GM06990 (cell line): ENCODE data around the gene MYO3A.
"Not testable (repeated sequence)": the region's sequence is repeated elsewhere in the genome, so short reads cannot be mapped to it uniquely, and the experiment has no call there.

Experiments used
- DNase-seq: peaks from one replicate; pipeline ENCODE4 v3.0.0-alpha.2; 2011; ENCODE audit not compliant: insufficient read length; ENCODE audit errors: extremely low read depth
- H3K27me3 ChIP-seq: replicated peaks from 2 replicates; pipeline ENCODE4 v1.6.0; 2011; ENCODE audit warnings: low read length; ENCODE audit not compliant: control insufficient read depth, insufficient read depth
- H3K36me3 ChIP-seq: 2 replicates; pipeline ENCODE4 v1.5.1; 2011; ENCODE audit warnings: low read length; ENCODE audit not compliant: control insufficient read depth, insufficient read depth
- H3K4me3 ChIP-seq: replicated peaks from 2 replicates; pipeline ENCODE4 v1.5.1; 2011; ENCODE audit warnings: low read depth, mild to moderate bottlenecking, control low read depth, low read length
- TF ChIP-seq, protein P1 (sequence below): IDR thresholded peaks from 2 replicates; pipeline ENCODE4 v1.5.1; 2011; ENCODE audit warnings: low read length, control low read depth, mild to moderate bottlenecking, inconsistent platforms; ENCODE audit not compliant: insufficient read depth, poor library complexity, severe bottlenecking

Gene MYO3A

GRCh38 chr10:25982107-25982506 lies 48.1 kb downstream of the MYO3A start:
- H3K4me3 ChIP-seq = no peak overlapping the region
- TF ChIP-seq, protein P1, sequence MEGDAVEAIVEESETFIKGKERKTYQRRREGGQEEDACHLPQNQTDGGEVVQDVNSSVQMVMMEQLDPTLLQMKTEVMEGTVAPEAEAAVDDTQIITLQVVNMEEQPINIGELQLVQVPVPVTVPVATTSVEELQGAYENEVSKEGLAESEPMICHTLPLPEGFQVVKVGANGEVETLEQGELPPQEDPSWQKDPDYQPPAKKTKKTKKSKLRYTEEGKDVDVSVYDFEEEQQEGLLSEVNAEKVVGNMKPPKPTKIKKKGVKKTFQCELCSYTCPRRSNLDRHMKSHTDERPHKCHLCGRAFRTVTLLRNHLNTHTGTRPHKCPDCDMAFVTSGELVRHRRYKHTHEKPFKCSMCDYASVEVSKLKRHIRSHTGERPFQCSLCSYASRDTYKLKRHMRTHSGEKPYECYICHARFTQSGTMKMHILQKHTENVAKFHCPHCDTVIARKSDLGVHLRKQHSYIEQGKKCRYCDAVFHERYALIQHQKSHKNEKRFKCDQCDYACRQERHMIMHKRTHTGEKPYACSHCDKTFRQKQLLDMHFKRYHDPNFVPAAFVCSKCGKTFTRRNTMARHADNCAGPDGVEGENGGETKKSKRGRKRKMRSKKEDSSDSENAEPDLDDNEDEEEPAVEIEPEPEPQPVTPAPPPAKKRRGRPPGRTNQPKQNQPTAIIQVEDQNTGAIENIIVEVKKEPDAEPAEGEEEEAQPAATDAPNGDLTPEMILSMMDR = peak; percentile 21
- H3K36me3 ChIP-seq = no peaks in the 10 kb centered on the region
- no peak for DNase-seq
- H3K27me3 ChIP-seq = no peaks in the 10 kb centered on the region

DNA sequence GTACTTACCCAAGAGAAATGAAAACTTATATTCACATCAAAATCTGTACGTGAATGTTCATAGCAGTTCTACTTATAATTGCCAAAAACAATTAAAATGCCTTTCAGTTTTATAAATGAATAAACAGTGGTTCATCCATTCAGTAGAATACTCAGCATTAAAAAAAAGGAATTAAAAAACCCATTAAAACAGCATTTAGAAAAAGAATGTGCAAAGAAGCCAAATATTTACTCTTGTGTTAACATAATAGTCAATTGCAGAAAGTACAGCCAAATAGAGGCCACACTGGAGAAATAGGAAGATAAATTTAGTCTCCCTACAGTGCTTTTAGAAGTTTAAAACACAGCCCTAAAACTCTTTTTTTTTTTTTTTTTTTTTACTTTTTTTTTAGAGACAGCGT lies 54.6 kb downstream of the MYO3A start:
- TF ChIP-seq, protein P1 = no peak
- Histone ChIP-seq H3K27me3 (no peaks in the 10 kb centered on the region), H3K4me3 (no peak overlapping the region), H3K36me3 (no peaks in the 10 kb centered on the region)
- DNase-seq = no peak

DNA sequence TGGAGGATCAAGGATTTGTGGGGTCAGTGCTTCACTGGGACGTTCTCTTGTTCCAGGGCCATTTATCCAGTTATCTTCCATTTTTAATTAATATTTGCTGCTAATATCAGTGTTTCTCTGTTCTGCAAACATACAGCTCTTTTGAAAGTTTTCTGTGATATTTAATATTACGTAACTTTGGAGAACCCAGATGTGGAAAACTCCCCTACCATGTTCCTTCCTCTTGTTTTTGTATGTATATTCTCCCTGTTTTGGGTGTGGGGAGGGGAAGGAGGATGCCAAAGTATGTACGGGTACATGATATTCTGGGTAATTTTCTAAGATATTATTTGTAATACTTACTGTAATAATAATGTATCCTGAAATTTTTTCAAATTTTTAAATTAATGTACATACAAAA lies 55.9 kb downstream of the MYO3A start:
- TF ChIP-seq, protein P1 = no peak
- Histone ChIP-seq H3K4me3 (no peak overlapping the region), H3K27me3 (no peaks in the 10 kb centered on the region), H3K36me3 (no peaks in the 10 kb centered on the region)
- DNase-seq = no peak

- TF ChIP-seq, protein P1 = no peak
- no peak for DNase-seq
- Histone ChIP-seq H3K36me3 (no peaks in the 10 kb centered on the region), H3K4me3 (no peak overlapping the region), H3K27me3 (no peaks in the 10 kb centered on the region)
Observed at GRCh38 chr10:25999295-25999981, 65.4 kb downstream of the MYO3A start.

GRCh38 chr10:26000971-26001370 lies 66.9 kb downstream of the MYO3A start:
- DNase-seq = no peak

GRCh38 chr10:26002466-26002865 lies 68.4 kb downstream of the MYO3A start:
- H3K36me3 ChIP-seq, H3K27me3 ChIP-seq, H3K4me3 ChIP-seq, DNase-seq: not testable (repeated sequence)

More at GRCh38 chr10:26000971-26001370, 66.9 kb downstream of the MYO3A start:
- TF ChIP-seq, protein P1 = no peak
- H3K27me3 ChIP-seq = no peaks in the 10 kb centered on the region
- no peak overlapping the region for H3K4me3 ChIP-seq
- H3K36me3 ChIP-seq = no peaks in the 10 kb centered on the region
